Karpas-422 (cell line): ENCODE data around the gene NEDD9. TPM values are rescaled to one million over a fixed set of nuclear protein-coding genes. Genes with fewer than 3 reads are reported as not detected.
A peak's percentile ranks its signal among the peaks of the same experiment; 100 is the strongest.

Experiments used
- DNase-seq: peaks from one replicate; pipeline ENCODE4 v3.0.0-alpha.2; 2015
- H2AFZ ChIP-seq: fragments of 200-600 bp; sonication (generic); 2 replicates; pipeline ENCODE4 v1.6.1; 2014; ENCODE audit warnings: antibody characterized with exemption, low read length, mixed read lengths
- H3K27ac ChIP-seq: fragments of 200-600 bp; sonication (generic); 2 replicates; pipeline ENCODE4 v1.5.1; 2014; ENCODE audit warnings: mild to moderate bottlenecking, low read length, moderate library complexity
- H3K27me3 ChIP-seq: fragments of 200-600 bp; sonication (generic); 2 replicates; pipeline ENCODE4 v1.6.1; 2014; ENCODE audit warnings: low read length, mixed read lengths
- H3K36me3 ChIP-seq: fragments of 200-600 bp; sonication (generic); 2 replicates; pipeline ENCODE4 v1.6.1; 2014; ENCODE audit warnings: low read length, mixed read lengths; ENCODE audit not compliant: insufficient read depth
- H3K4me1 ChIP-seq: fragments of 200-600 bp; sonication (generic); 2 replicates; pipeline ENCODE4 v1.6.1; 2014; ENCODE audit warnings: mild to moderate bottlenecking, low read length, mixed read lengths
- H3K4me2 ChIP-seq: fragments of 200-600 bp; sonication (generic); 2 replicates; pipeline ENCODE4 v1.6.1; 2014; ENCODE audit warnings: low read length, low read depth, mild to moderate bottlenecking; ENCODE audit not compliant: poor library complexity, severe bottlenecking
- H3K4me3 ChIP-seq: fragments of 200-600 bp; sonication (generic); 2 replicates; pipeline ENCODE4 v1.5.1; 2014; ENCODE audit warnings: mild to moderate bottlenecking, antibody characterized with exemption, low read length, mixed read lengths
- H3K79me2 ChIP-seq: fragments of 200-600 bp; sonication (generic); 2 replicates; pipeline ENCODE4 v1.6.1; 2014; ENCODE audit warnings: mild to moderate bottlenecking, low read length, mixed read lengths
- H3K9ac ChIP-seq: fragments of 200-600 bp; sonication (generic); 2 replicates; pipeline ENCODE4 v1.6.0; 2014; ENCODE audit warnings: low read length
- H3K9me2 ChIP-seq: fragments of 200-600 bp; sonication (generic), shearing (Covaris generic); replicated peaks from 2 replicates; pipeline ENCODE4 v1.6.0; 2014; ENCODE audit warnings: mild to moderate bottlenecking, low read length, moderate library complexity; ENCODE audit not compliant: insufficient read depth
- H3K9me3 ChIP-seq: fragments of 300-700, 200-600 bp; sonication (generic); 2 replicates; pipeline ENCODE4 v1.6.1; 2014; ENCODE audit warnings: low read length, mixed read lengths
- H4K20me1 ChIP-seq: fragments of 200-600 bp; sonication (generic); 2 replicates; pipeline ENCODE4 v1.6.1; 2014; ENCODE audit warnings: mild to moderate bottlenecking, antibody characterized with exemption, low read length, low read depth; ENCODE audit not compliant: insufficient read depth
- total RNA-seq: library from RNA; depleted of rRNA; stranded (reverse); fragments of >200 nt; shearing (Covaris generic); gene quantifications from 2 replicates; pipeline ENCODE4 v1.2.3, GENCODE V29; 2014; ENCODE audit warnings: low replicate concordance

NEDD9 gene
- total RNA-seq, 1 experiment from 2014 or later = 3.8 TPM

- H3K9me2 ChIP-seq = no peaks in the 10 kb centered on the region
- H3K9ac ChIP-seq = no peak overlapping the region
- no peak for DNase-seq
- no peak overlapping the region for H3K27ac ChIP-seq
- 0 out of 2 replicates have a peak, but pooled peaks cover 5% of the 10 kb centered on the region for H4K20me1 ChIP-seq
- H2AFZ ChIP-seq = no peak overlapping the region
- no peaks in the 10 kb centered on the region for H3K79me2 ChIP-seq
- no peak overlapping the region for H3K4me3 ChIP-seq
- no peak overlapping the region for H3K4me2 ChIP-seq
- H3K36me3 ChIP-seq = no peaks in the 10 kb centered on the region
- H3K9me3 ChIP-seq = no peaks in the 10 kb centered on the region
- H3K27me3 ChIP-seq = no peaks in the 10 kb centered on the region
- H3K4me1 ChIP-seq = peaks cover 15% of the 10 kb centered on the region
These were observed 2.6 kb upstream of the NEDD9 start for GRCh38 chr6:11235062-11235461.

GRCh38 chr6:11233673-11234573, 1.5 kb upstream of the NEDD9 start:
- Histone ChIP-seq H3K27me3 (no peaks in the 10 kb centered on the region), H4K20me1 (0 out of 2 replicates have a peak, but pooled peaks cover 5% of the 10 kb centered on the region), H2AFZ (no peak overlapping the region), H3K79me2 (no peaks in the 10 kb centered on the region), H3K4me2 (peak overlapping the region; percentile 78), H3K9ac (no peak overlapping the region), H3K36me3 (no peaks in the 10 kb centered on the region), H3K27ac (no peak overlapping the region), H3K9me3 (no peaks in the 10 kb centered on the region), H3K9me2 (no peaks in the 10 kb centered on the region), H3K4me1 (peaks cover 15% of the 10 kb centered on the region), H3K4me3 (no peak overlapping the region)
- no peak for DNase-seq

GRCh38 chr6:11232770-11233626, 530 bp upstream of the NEDD9 start:
- Histone ChIP-seq H2AFZ (peak overlapping the region; percentile 60), H3K27ac (no peak overlapping the region), H3K4me1 (peaks cover 15% of the 10 kb centered on the region), H3K4me3 (peak overlapping the region; percentile 62), H3K9ac (peak overlapping the region; percentile 47), H3K9me2 (no peaks in the 10 kb centered on the region), H3K36me3 (no peaks in the 10 kb centered on the region), H3K27me3 (no peaks in the 10 kb centered on the region), H3K4me2 (peak overlapping the region; percentile 78), H3K79me2 (no peaks in the 10 kb centered on the region), H3K9me3 (no peaks in the 10 kb centered on the region), H4K20me1 (0 out of 2 replicates have a peak, but pooled peaks cover 5% of the 10 kb centered on the region)
- DNase-seq = no peak

- no peaks in the 10 kb centered on the region for H3K27me3 ChIP-seq
- no peaks in the 10 kb centered on the region for H3K9me2 ChIP-seq
- H3K4me2 ChIP-seq = peak overlapping the region; percentile 78
- H3K36me3 ChIP-seq = no peaks in the 10 kb centered on the region
- H3K9ac ChIP-seq = peak overlapping the region; percentile 22
- H3K4me3 ChIP-seq = peak overlapping the region; percentile 62; the same call in 1 of the 2 replicates
- H4K20me1 ChIP-seq = 0 out of 2 replicates have a peak, but pooled peaks cover 5% of the 10 kb centered on the region
- H3K9me3 ChIP-seq = no peaks in the 10 kb centered on the region
- no peak overlapping the region for H2AFZ ChIP-seq
- no peaks in the 10 kb centered on the region for H3K79me2 ChIP-seq
- no peak for DNase-seq
- H3K27ac ChIP-seq = no peak overlapping the region
- peaks cover 15% of the 10 kb centered on the region for H3K4me1 ChIP-seq
These were observed 790 bp downstream of the NEDD9 start for GRCh38 chr6:11231564-11232192.

GRCh38 chr6:11231108-11231463, 1.4 kb downstream of the NEDD9 start:
- peaks cover 15% of the 10 kb centered on the region for H3K4me1 ChIP-seq
- H3K4me2 ChIP-seq = no peak overlapping the region
- no peaks in the 10 kb centered on the region for H3K9me3 ChIP-seq
- no peaks in the 10 kb centered on the region for H3K79me2 ChIP-seq
- no peak for DNase-seq
- no peaks in the 10 kb centered on the region for H3K9me2 ChIP-seq
- no peak overlapping the region for H3K27ac ChIP-seq
- H4K20me1 ChIP-seq = 0 out of 2 replicates have a peak, but pooled peaks cover 5% of the 10 kb centered on the region
- H3K4me3 ChIP-seq = no peak overlapping the region
- H3K9ac ChIP-seq = no peak overlapping the region
- no peaks in the 10 kb centered on the region for H3K27me3 ChIP-seq
- H2AFZ ChIP-seq = no peak overlapping the region
- H3K36me3 ChIP-seq = no peaks in the 10 kb centered on the region

- Histone ChIP-seq H3K9me2 (no peaks in the 10 kb centered on the region), H4K20me1 (0 out of 2 replicates have a peak, but pooled peaks cover 5% of the 10 kb centered on the region), H2AFZ (no peak overlapping the region), H3K9ac (no peak overlapping the region), H3K9me3 (no peaks in the 10 kb centered on the region), H3K4me2 (no peak overlapping the region), H3K36me3 (no peaks in the 10 kb centered on the region), H3K4me1 (peaks cover 15% of the 10 kb centered on the region), H3K27ac (no peak overlapping the region), H3K4me3 (no peak overlapping the region), H3K27me3 (no peaks in the 10 kb centered on the region), H3K79me2 (no peaks in the 10 kb centered on the region)
- DNase-seq = no peak
These were observed 2.0 kb downstream of the NEDD9 start for GRCh38 chr6:11230158-11231107.

GRCh38 chr6:11229655-11230046, 2.8 kb downstream of the NEDD9 start:
- H3K9ac ChIP-seq = no peak overlapping the region
- H3K79me2 ChIP-seq = no peaks in the 10 kb centered on the region
- H3K4me2 ChIP-seq = no peak overlapping the region
- H3K36me3 ChIP-seq = no peaks in the 10 kb centered on the region
- no peaks in the 10 kb centered on the region for H3K27me3 ChIP-seq
- no peaks in the 10 kb centered on the region for H3K9me3 ChIP-seq
- peaks cover 15% of the 10 kb centered on the region for H3K4me1 ChIP-seq
- no peak overlapping the region for H2AFZ ChIP-seq
- no peak overlapping the region for H3K27ac ChIP-seq
- H3K9me2 ChIP-seq = no peaks in the 10 kb centered on the region
- no peak for DNase-seq
- H3K4me3 ChIP-seq = no peak overlapping the region
- H4K20me1 ChIP-seq = 0 out of 2 replicates have a peak, but pooled peaks cover 5% of the 10 kb centered on the region
